Duodenal mucosa (tissue), 2 donors: ENCODE data around the gene DOCK6.

Experiments
- H3K27ac ChIP-seq: one replicate; pipeline ENCODE4 v1.7.0; 2013; ENCODE audit warnings: low read depth, low read length
- H3K27me3 ChIP-seq, 2 donors: one replicate each; pipeline ENCODE4 v1.7.0; 2013; ENCODE audit warnings: low read length in 2 of 2, control low read depth in 1 of 2; ENCODE audit not compliant: insufficient read depth in 2 of 2, control insufficient read depth in 1 of 2
- H3K36me3 ChIP-seq, 2 donors: one replicate each; pipeline ENCODE4 v1.7.0; 2013; ENCODE audit warnings: low read length in 2 of 2, control low read depth in 1 of 2; ENCODE audit not compliant: insufficient read depth in 2 of 2, control insufficient read depth in 1 of 2
- H3K4me1 ChIP-seq, 2 donors: one replicate each; pipeline ENCODE4 v1.7.0; 2013; ENCODE audit warnings: low read length in 2 of 2, control low read depth in 1 of 2; ENCODE audit not compliant: insufficient read depth in 2 of 2, control insufficient read depth in 1 of 2
- H3K4me3 ChIP-seq, 2 donors: one replicate each; pipeline ENCODE4 v1.7.0; 2013; ENCODE audit warnings: low read length in 2 of 2, low read depth in 1 of 2
- H3K9ac ChIP-seq, 2 donors: one replicate each; pipeline ENCODE4 v1.7.0; 2013; ENCODE audit warnings: low read length in 2 of 2, low read depth in 1 of 2
- H3K9me3 ChIP-seq, 2 donors: one replicate each; pipeline ENCODE4 v1.7.0; 2013; ENCODE audit warnings: low read length in 2 of 2, control low read depth in 1 of 2; ENCODE audit not compliant: control insufficient read depth in 1 of 2

DOCK6 gene

DNA sequence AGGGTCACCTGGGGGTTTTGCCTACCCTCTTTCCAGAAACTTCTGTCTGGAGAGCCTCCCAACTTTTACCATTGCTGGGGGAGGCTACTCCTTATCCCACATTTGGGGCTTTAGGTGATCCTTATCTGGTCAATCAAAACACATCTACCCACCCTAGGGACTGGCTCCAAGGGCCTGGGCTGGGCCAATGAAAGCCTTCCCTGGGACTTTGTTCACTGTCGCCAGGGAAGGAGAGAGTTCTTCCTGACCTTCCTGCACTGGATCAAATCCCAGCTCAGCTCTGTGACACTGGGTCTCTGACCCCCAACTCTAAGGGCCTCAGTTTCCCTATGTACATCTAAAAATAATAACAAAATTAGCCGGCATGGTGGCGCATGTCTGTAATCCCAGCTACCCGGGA is 11.1 kb downstream of the DOCK6 start:
- peaks cover 12 to 51% of the 10 kb centered on the region in 2 donors for H3K36me3 ChIP-seq
- no peak overlapping the region for H3K27ac ChIP-seq
- no peaks in the 10 kb centered on the region for H3K27me3 ChIP-seq
- no peak overlapping the region for H3K9ac ChIP-seq
- H3K9me3 ChIP-seq, result no peaks in the 10 kb centered on the region
- no peaks in the 10 kb centered on the region for H3K4me1 ChIP-seq
- H3K4me3 ChIP-seq, result no peak overlapping the region

DNA sequence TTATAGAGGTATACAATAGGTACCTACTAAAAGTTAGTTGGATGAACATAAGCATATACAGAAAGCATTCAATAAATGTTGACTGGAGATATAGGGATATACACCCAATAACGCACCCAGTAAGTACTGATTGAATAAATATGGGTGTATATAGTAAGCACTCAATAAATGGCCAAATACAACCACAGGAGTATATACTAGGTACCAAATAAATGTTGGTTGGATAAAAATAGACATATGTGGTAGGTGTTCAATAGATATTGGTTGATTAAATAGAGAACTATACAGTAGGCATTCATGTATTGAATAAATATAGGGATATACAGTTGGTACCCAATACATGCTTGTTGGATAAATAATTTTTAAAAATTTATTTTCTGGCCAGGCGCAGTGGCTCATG is 13.5 kb downstream of the DOCK6 start:
- Histone ChIP-seq H3K27me3 (no peaks in the 10 kb centered on the region), H3K27ac (no peak overlapping the region), H3K9me3 (no peaks in the 10 kb centered on the region), H3K36me3 (peaks cover 12 to 51% of the 10 kb centered on the region in 2 donors), H3K4me3 (no peak overlapping the region), H3K9ac (no peak overlapping the region), H3K4me1 (peaks cover 0 to 1% of the 10 kb centered on the region in 2 donors)

DNA sequence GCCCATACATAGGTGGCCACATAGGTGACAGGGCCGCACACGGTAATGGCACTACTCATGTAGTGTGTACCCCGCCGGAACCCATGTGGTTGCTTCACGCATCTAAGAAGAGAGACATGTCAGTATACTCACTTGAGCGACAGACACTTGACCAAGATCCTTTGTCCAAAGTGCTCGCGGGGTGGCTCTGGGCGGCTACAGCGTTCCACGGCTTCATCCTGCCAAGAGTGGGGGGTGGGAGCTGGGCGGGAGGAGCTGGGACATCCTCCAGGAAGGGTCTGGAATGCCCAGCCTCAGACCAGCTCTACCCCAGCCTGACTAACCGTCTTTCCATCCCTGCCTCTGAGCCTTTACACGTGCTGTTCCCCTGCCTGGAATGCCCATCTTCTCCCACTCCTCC is 14.4 kb downstream of the DOCK6 start:
- H3K9ac ChIP-seq, result no peak overlapping the region
- H3K36me3 ChIP-seq, result peaks cover 6 to 52% of the 10 kb centered on the region in 2 donors
- H3K9me3 ChIP-seq, result no peaks in the 10 kb centered on the region
- no peak overlapping the region for H3K27ac ChIP-seq
- no peak overlapping the region for H3K4me3 ChIP-seq
- H3K27me3 ChIP-seq, result no peaks in the 10 kb centered on the region
- H3K4me1 ChIP-seq, result peaks cover 0 to 6% of the 10 kb centered on the region in 2 donors

DNA sequence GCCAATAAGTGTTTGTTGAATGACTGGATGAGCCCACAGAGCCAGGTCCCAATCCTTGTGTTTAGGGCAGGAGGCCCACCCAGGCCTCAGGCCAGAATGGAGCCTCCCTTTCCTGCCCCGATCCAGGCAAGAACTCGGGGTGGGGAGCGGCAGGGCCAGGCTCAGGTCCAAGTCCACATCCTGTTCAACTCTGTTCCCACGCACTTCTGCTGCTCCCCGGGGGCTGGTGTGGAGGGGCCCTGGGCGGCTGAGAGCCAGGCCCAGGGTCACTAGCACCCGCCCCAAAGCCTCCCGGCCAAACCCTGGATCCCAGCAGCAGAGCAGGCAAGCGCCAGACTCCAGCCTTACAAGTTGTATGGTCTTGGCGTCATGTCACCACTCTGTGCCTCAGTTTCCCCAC is 14.9 kb downstream of the DOCK6 start:
- no peak overlapping the region for H3K9ac ChIP-seq
- peaks cover 0 to 6% of the 10 kb centered on the region in 2 donors for H3K4me1 ChIP-seq
- no peak overlapping the region for H3K27ac ChIP-seq
- no peaks in the 10 kb centered on the region for H3K27me3 ChIP-seq
- no peaks in the 10 kb centered on the region for H3K9me3 ChIP-seq
- no peak overlapping the region for H3K4me3 ChIP-seq
- H3K36me3 ChIP-seq, result peaks cover 6 to 50% of the 10 kb centered on the region in 2 donors

DNA sequence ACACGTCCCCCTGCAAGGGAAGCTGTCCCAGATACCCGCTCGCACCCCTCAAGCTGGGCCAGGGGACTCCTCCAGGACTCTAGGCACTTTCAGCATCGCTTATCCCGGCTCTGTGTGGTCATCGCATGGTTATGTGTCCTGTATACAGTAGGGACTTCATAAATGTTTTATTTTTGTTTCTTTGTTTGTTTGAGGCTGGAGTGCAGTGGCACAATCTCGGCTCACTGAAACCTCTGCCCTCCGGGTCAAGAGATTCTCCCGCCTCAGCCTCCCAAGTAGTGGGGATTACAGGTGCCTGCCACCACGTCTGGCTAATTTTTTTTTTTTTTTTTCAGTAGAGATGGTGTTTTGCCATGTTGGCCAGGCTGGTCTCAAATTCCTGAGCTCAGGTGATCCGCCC is 15.4 kb downstream of the DOCK6 start:
- H3K9ac ChIP-seq, result no peak overlapping the region
- H3K27ac ChIP-seq, result no peak overlapping the region
- H3K4me1 ChIP-seq, result peaks cover 0 to 6% of the 10 kb centered on the region in 2 donors
- no peak overlapping the region for H3K4me3 ChIP-seq
- no peaks in the 10 kb centered on the region for H3K9me3 ChIP-seq
- no peaks in the 10 kb centered on the region for H3K27me3 ChIP-seq
- peaks cover 6 to 47% of the 10 kb centered on the region in 2 donors for H3K36me3 ChIP-seq

DNA sequence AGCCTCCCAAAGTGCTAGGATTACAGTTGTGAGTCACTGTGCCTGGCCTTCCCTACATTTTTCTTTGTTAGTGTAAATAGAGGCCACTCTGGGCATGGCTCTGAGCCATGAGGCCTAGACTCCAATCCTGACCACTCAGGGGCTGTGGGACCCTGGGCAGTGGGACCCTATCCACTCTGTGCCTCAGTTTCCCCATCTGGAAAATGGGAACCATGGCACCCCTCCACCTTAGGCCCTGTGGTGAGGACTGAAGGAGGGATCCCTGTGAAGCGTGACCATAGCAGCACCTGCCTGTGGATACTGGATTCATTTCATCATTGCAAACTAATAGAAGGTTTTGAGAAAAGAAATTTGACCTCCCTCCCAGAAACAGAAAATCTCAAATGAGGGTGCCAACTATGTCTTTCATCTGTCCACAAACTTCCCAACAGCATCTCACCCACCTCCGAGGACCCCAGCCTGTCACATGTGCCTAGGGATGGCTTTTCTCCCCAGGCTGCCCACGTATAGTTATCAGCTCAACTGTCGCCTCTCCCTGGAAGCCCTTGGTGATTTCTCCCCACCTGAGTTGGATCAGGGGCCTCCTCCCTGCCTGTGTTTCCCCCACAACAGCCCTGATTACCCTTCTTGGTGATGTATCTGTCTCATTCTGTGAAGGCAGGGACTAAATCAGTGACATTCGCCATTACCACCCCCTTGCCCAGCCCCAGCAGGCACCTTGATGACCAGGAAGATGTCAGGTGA is 17.3 kb downstream of the DOCK6 start:
- H3K9ac ChIP-seq, result no peak overlapping the region
- H3K27ac ChIP-seq, result no peak overlapping the region
- H3K9me3 ChIP-seq, result no peaks in the 10 kb centered on the region
- H3K4me3 ChIP-seq, result no peak overlapping the region
- peaks cover 0 to 6% of the 10 kb centered on the region in 2 donors for H3K4me1 ChIP-seq
- no peaks in the 10 kb centered on the region for H3K27me3 ChIP-seq
- H3K36me3 ChIP-seq, result peaks cover 0 to 40% of the 10 kb centered on the region in 2 donors

DNA sequence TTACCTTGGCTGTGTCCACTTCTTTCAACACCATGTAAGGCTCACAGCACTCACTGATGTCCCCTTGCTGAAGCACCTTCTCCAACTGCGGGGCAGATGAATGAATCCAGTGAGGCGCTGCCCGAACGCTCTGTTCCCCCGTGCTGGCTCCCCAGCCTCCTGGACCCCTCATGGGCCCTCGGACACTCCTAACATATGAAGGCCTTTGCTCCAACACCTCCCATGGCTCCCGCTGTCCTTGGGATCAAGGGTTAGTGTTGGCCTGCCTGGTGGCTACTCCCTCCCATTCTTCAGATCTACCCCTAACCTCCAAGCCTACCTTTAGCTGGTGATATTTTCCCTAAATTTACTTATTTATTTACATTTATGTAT is 18.5 kb downstream of the DOCK6 start:
- Histone ChIP-seq H3K9ac (peak overlapping the region in 1 of 2 donors; percentile 25), H3K4me3 (peak overlapping the region in 1 of 2 donors; percentile 32), H3K36me3 (peaks cover 6 to 44% of the 10 kb centered on the region in 2 donors), H3K9me3 (no peaks in the 10 kb centered on the region), H3K27ac (no peak overlapping the region), H3K27me3 (no peaks in the 10 kb centered on the region), H3K4me1 (peaks cover 0 to 6% of the 10 kb centered on the region in 2 donors)

DNA sequence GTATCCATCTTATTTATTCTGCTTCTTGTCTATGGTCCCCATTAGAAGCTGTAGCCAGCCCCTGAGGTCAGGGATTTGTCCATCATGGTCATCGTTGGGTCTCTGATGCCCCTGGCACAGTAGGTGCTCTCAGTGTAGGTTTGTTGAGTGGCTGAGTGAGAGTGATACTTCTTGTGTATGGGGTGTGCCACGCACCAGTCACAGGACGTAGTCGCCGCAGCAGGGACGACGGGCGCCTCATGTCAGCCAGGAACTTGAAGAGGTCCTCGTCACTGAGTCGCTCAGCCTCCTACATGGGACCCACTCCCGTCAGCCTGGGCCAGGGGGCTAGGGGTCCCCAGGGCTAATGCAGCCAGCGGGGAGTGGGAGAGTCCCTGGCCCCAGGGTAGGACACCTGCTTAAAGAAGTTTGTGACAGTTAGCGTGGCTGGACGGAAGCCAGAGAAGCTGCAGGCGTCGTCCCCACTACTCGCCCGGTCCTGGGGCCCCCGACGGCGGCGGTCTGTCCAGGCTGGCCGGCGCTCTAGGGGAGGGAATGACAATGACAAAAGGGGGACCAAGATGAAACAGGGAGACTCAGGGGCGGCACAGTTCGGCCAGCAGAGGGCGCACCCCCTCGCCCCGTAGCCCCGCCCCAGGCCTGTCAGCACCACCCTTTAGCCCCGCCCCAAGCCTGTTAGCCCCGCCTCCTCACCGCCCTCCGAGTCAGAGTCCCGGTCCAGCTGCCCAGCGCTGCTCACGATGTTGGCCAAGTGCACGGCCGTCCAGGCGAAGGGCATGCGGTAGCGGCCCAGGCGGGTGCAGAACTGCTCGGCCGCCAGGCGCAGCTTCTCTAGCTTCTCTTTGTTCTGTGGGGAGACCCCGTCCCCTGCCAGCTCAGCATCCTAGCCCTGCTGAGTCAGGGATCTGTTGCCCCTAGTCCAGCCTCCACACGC is 19.2 kb downstream of the DOCK6 start:
- peaks cover 0 to 6% of the 10 kb centered on the region in 2 donors for H3K4me1 ChIP-seq
- H3K27ac ChIP-seq, result no peak overlapping the region
- peak overlapping the region in 1 of 2 donors; percentile 32 for H3K4me3 ChIP-seq
- no peaks in the 10 kb centered on the region for H3K9me3 ChIP-seq
- H3K36me3 ChIP-seq, result peaks cover 10 to 39% of the 10 kb centered on the region in 2 donors
- H3K9ac ChIP-seq, result peak overlapping the region in 1 of 2 donors; percentile 25
- H3K27me3 ChIP-seq, result no peaks in the 10 kb centered on the region

DNA sequence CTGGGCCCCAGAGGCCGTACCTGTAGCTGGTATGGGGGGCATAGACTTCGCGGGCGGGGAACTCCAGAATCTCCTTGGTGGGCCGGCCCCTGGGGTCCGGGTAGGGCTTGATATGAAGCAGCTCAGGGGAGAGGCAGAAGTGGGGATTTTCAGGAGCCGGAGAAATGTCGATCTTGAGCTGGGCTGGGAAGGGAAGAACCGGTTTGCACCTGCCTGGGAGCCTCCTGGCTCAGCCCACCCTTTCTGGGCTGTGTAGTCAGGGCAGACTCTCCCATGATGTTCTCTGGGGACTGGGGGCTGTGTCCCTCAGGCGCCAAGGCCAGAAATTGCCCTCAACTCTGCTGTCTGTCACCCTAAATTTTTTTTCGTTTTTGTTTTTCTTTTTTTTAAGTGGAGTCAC is 20.3 kb downstream of the DOCK6 start:
- H3K9me3 ChIP-seq, result no peaks in the 10 kb centered on the region
- H3K9ac ChIP-seq, result no peak overlapping the region
- no peak overlapping the region for H3K4me3 ChIP-seq
- peaks cover 10 to 29% of the 10 kb centered on the region in 2 donors for H3K36me3 ChIP-seq
- H3K27me3 ChIP-seq, result no peaks in the 10 kb centered on the region
- H3K4me1 ChIP-seq, result peaks cover 0 to 6% of the 10 kb centered on the region in 2 donors
- no peak overlapping the region for H3K27ac ChIP-seq

DNA sequence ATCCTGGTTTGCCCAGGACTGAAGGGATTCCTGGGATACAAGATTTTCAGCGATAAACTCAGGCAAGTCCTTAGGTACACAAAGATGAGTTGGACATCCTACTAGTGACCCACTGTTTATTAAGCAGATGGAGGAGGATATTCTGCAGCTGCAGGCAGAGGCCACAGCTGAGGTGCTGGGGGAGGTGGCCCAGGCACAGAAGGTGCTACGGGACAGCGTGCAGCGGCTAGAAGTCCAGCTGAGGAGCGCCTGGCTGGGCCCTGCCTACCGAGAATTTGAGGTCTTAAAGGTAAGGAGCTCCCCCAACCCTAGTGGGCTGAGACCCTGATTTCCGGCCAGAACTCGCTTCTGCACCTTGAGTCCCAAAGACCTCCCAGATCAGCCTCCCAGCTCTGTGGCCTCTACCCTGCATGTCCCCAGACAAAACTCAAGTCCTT is 22.3 kb downstream of the DOCK6 start:
- Histone ChIP-seq H3K4me1 (peaks cover 0 to 6% of the 10 kb centered on the region in 2 donors), H3K9me3 (no peaks in the 10 kb centered on the region), H3K27me3 (no peaks in the 10 kb centered on the region), H3K4me3 (no peak overlapping the region), H3K27ac (no peak overlapping the region), H3K9ac (no peak overlapping the region), H3K36me3 (peaks cover 10 to 39% of the 10 kb centered on the region in 2 donors)
